NCI-H1436 (cell line): ENCODE data around the gene STUB1.

Source experiments
- DNase-seq: peaks from one replicate; lab custom pipeline; 2025; lab: John Stamatoyannopoulos, UW

The STUB1 gene

DNA sequence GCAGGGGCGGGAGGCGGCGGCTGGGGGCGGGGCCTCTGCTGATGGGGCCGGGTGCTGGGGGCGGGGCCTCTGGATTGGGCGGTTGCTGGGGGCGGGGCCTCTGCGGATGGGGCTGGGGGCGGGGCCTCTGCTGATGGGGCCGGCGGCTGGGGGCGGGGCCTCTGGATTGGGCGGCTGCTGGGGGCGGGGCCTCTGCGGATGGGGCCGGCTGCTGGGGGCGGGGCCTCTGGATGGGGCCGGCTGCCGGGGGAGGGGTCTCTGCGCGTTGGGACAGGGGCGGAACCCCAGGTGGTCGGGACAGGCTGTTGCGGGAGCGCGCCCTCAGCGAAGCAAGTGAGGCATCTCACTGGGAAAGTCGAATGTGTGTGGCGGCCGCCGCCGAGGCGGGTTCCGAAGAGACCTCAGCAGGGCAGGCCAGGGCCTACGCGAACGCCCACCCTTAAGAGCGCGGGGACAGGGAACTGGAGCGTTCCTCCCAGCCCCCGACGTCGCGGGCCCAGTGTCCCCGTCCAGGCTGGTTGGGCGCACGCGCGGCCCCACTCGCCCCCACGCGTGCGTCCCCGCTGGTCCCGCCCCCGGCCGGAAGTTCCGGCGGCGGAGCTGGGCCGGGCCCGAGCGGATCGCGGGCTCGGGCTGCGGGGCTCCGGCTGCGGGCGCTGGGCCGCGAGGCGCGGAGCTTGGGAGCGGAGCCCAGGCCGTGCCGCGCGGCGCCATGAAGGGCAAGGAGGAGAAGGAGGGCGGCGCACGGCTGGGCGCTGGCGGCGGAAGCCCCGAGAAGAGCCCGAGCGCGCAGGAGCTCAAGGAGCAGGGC, at the start of gene STUB1:
Gene STUB1 (plus strand): TSS at position 597 of the 811 bp plus-strand sequence. CDS start 116 bp downstream, at position 713.
- peak; percentile 88 for DNase-seq

DNA sequence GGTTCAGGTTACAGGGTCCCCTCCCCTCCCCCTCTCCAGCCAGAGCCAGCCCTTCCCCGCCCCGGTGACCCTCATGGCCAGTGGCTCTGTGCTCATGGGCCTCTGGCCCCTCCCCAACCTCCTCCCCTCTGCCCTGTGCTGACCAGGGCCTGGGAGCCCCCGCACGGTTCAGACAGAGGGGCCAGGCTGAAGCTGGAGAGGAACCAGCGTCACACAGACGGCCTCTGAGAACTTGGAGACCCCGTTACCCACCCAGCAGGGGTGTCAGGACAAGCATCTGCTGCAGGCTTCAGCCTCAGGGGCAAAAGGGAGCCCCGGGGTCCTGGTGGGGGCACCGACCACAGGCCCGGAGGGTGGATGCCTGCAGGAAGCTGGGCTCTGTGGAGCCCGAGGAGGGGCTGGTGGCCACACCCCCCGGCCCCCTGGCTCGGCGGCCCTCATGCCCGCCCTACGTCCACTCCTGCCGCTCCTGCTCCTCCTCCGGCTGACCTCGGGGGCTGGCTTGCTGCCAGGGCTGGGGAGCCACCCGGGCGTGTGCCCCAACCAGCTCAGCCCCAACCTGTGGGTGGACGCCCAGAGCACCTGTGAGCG, 49.3 kb upstream of the STUB1 start, which contains the start of gene WFIKKN1:
Gene WFIKKN1 (plus strand): TSS at position 171 of the 591 bp plus-strand sequence. CDS start 269 bp downstream, at position 440.
- DNase-seq, result no peak

DNA sequence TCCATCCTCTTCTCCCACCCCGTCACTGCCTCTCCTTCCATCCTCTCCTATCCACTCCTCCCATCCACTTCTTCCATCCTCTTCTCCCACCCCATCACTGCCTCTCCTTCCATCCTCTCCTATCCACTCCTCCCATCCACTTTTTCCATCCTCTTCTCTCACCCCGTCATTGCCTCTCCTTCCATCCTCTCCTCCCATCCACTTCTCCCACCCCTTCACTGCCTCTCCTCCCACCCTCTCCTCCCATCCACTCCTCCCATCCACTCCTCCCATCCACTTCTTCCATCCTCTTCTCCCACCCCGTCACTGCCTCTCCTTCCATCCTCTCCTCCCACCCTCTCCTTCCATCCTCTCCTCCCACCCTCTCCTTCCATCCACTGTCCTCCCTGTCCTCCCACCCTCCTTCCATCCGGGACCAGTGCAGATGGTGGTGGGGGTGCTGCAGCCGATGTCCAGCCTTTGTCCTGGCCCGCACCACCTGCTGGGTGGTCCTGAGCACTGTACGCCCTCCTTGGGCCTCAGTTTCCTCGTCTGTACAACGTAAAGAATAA, 48.3 kb upstream of the STUB1 start:
- DNase-seq, result no peak

DNA sequence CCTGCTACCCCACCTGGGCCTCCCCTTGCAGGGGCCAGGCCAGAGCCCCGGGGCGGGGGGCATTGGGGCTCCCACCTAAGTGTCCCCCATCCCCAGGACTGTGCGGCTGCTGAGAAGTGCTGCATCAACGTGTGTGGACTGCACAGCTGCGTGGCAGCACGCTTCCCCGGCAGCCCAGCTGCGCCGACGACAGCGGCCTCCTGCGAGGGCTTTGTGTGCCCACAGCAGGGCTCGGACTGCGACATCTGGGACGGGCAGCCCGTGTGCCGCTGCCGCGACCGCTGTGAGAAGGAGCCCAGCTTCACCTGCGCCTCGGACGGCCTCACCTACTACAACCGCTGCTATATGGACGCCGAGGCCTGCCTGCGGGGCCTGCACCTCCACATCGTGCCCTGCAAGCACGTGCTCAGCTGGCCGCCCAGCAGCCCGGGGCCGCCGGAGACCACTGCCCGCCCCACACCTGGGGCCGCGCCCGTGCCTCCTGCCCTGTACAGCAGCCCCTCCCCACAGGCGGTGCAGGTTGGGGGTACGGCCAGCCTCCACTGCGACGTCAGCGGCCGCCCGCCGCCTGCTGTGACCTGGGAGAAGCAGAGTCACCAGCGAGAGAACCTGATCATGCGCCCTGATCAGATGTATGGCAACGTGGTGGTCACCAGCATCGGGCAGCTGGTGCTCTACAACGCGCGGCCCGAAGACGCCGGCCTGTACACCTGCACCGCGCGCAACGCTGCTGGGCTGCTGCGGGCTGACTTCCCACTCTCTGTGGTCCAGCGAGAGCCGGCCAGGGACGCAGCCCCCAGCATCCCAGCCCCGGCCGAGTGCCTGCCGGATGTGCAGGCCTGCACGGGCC, 47.5 kb upstream of the STUB1 start:
- no peak for DNase-seq

DNA sequence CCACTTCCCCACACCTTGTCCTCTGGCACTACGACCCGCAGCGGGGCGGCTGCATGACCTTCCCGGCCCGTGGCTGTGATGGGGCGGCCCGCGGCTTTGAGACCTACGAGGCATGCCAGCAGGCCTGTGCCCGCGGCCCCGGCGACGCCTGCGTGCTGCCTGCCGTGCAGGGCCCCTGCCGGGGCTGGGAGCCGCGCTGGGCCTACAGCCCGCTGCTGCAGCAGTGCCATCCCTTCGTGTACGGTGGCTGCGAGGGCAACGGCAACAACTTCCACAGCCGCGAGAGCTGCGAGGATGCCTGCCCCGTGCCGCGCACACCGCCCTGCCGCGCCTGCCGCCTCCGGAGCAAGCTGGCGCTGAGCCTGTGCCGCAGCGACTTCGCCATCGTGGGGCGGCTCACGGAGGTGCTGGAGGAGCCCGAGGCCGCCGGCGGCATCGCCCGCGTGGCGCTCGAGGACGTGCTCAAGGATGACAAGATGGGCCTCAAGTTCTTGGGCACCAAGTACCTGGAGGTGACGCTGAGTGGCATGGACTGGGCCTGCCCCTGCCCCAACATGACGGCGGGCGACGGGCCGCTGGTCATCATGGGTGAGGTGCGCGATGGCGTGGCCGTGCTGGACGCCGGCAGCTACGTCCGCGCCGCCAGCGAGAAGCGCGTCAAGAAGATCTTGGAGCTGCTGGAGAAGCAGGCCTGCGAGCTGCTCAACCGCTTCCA, 46.7 kb upstream of the STUB1 start:
- DNase-seq, result no peak

DNA sequence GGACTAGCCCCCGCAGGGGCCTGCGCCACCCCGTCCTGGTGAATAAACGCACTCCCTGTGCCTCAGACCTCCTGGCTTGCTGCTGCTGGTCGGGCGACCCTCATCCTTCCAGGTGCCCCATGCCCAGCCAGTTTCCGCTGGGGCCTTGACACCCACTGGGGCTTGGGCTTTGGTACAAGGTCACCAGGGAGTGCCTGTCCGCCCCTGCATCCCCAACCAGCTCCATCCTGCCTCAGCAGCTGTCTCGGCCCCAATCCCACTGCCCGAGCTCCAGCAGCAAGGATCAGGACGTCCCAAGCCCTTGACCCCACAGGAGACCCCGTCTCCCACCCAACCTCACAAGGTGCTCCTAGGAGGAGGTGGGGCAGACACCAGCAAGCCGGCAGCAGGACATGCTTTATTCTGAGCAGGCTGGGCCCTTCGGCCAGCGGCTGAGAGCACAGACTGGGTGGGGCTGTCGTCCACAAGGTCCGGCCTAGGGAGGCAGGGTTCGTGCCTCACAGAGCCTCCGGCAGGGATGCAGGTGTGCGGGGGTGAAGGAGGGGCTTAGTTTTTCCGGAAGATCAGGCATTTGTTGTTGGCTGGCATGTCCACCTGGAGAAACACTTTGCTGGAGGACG, 46.0 kb upstream of the STUB1 start:
- no peak for DNase-seq

DNA sequence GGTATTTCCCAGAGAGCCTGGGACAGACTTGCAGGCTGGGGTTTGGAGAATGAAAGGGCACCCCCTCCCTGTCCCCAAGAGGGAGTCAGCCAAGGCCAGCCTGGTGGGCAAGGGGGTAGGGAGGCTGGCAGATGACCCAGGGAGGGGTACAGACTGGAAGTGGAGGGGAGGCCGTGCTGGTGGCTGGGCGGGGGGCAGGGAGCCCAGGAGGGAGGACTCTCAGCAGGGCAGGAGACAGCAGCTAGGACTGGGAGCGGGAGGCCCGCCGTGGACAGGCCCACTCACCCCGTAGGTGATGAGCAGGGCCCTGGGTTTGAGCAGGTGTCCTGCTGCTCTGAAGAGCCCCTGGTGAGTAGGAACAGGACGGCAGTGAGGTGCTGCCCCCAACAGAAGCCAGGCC, 45.2 kb upstream of the STUB1 start:
- no peak for DNase-seq

DNA sequence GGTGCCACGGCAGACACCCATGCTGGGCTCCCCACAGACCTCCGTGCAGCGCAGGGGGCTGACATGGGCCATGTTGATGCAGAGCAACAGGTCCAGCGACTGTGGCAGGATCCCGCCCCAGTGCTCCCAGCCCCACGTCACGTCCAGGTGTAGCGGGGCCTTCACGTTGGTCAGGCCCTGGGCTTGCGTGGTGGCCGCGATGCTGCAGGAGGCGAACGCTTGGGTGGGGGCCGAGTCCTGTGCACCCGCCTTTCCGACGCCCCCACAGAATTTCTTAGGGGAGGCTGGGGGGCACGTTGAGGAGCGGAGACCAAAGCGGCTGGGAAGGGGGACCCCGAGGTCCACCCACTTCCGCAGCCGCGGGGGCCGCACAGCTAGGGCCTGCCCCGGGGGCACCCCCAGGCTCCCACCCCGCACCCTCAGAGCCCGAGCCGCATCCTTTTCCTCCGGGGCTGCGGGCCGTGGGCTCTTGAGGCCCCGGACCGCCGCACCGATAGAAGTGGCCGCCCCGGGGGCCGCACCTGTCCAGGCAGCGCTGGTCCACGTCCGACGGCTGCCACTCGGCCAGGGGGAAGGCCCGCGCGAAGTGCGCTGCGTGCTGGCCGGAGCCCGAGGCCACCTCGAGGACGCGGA, 44.5 kb upstream of the STUB1 start:
- DNase-seq, result no peak

DNA sequence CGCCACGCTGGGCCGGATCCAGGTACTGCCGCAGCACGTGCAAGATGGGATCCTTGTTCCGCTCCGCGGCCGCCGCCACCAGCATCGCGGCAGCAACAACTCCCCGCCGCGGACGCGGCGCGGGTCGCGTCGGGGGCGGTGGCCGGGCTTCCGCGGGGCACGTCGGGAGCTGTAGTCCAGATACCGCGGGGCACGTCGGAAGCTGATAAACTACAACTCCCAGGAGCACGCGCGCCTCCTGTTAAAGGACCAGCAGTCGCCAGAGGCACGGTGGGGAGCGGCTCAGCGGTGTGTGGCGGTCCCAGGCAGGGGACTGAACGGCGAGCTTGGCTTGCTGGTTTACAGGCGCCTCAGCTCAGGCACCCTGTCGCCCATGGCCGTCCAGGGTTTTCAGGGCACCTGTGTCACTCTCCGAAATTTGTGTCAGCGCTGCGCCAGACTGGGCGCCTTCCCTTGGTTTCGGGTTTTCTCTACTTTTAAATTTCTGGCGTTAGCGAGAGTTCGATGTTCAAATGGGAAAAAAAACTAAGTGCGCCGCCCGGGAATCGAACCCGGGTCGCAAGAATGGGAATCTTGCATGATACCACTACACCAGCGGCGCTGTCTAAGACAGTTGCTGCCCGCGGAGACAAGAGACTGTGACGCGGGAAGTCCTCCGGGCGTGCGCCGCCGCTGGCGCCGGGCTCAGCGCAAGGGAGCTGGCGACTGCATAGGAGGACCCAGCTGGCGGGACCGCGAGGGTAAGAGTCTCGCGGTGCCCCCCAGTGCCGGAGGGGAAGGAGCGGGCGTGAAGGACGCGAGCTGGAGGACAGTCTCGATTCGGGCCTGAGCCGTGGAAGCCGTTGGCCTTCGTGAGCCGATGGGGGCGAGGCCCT, 43.8 kb upstream of the STUB1 start, which contains the start of gene METTL26:
Gene METTL26 (minus strand): TSS at position 100 of the 875 bp plus-strand sequence. CDS start 15 bp downstream, at position 85.
- peak; percentile 92 for DNase-seq

DNA sequence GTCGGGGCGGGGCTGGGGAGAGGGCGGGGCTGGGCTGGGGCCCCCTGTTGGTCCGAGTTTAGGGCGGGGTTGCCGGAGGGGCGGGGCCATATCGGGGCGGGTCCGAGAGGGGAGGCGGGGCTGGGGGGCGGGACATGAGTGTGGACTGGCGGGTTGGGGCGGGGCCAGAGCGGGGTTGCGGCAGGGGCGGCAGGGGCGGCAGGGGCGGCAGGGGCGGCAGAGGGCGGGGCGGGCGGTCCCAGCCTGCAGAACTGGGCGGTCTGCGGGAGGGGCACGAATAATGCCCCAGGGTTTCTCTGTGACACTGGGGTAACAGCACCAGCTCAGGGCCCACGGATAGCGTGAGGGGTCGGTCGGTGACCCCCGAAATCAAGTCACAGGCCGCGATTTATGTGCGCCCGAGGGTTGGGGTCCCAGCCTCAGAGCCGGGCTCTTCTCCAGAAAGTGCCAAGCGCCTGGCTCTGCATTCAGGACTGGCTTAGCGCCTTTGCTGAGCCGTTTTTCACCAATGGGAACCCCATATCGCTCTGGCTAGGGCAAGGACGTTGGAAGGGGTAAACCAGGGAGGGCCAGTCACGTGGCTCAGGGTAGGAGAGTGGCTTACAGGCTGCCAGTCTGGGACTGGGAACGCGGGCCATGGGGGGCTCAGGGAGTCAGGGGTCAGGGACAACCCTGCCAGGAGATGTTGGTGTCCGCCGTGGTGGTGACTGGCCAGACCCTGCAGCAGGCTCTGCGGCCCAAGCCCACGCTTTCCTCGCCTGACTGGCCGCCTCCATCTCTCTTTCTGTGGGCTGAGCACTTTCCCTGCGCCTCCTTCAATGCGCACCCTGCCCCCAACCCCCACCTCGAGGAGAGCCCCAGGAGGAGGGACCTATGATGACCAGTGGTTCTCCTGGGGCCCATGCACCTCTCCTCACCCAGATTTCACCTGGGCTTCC, 42.9 kb upstream of the STUB1 start:
- DNase-seq, result peak; percentile 84

DNA sequence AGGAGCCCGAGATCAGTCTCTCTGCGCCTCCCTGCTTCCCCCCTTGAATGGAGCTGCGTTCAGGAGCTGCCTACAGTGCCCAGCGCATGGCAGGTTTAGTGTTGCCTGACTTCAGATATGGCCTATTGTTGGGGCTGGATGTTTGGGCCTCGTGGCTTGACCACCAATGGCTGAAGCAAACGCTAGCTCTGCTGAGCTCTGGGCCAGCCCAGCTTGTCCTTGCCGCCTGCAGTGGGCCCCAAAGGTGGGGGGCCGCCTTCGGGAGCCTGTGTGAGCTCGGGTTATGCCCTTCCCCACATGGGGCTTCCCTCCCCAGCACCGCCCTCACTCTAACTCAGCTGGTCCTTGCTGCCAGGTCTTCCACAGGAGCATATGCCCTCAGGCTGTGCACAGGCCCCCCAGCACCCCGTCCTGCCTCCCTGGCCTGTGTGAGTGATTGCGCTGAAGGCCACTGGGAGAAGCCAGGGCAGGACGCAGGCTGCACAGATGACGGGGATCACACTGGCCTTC, 42.1 kb upstream of the STUB1 start:
- DNase-seq, result no peak

DNA sequence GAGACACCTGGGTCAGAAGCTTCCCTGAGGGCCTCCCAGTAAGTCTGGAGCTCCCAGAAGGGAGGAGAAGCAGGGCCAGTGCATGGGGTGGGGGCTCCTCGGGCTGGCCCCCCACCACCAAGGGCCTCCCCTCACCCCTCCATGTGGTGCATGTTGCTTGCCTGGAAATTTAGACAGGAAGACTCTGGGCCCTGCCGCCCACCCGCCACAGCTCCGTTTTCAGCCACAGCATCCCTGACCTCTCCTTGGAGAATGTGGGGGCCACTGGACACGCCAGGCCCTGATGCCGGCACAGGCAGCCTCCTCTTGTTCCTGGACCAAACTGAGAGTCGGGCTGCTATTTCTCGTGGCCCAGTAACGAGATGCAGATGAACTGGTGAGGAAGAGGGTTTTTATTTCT, 41.4 kb upstream of the STUB1 start:
- no peak for DNase-seq

DNA sequence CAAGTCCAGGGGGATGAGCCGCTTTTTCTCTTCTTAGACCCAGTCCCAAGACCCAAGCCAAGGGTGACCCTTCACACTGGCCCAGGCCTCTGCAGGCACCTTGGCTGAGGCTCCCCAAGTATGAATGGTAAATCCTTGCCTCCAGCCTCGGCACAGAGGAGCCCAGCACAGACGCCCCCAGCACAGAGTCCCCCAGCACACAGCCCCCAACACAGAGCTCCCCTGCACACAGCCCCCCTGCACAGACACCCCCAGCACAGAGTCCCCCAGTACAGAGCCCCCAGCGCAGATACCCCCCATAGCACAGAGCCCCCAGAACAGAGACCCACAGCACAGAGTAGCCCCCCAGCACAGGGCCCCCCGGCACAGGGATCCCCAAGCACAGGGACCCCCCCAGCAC, 39.6 kb upstream of the STUB1 start:
- no peak for DNase-seq

DNA sequence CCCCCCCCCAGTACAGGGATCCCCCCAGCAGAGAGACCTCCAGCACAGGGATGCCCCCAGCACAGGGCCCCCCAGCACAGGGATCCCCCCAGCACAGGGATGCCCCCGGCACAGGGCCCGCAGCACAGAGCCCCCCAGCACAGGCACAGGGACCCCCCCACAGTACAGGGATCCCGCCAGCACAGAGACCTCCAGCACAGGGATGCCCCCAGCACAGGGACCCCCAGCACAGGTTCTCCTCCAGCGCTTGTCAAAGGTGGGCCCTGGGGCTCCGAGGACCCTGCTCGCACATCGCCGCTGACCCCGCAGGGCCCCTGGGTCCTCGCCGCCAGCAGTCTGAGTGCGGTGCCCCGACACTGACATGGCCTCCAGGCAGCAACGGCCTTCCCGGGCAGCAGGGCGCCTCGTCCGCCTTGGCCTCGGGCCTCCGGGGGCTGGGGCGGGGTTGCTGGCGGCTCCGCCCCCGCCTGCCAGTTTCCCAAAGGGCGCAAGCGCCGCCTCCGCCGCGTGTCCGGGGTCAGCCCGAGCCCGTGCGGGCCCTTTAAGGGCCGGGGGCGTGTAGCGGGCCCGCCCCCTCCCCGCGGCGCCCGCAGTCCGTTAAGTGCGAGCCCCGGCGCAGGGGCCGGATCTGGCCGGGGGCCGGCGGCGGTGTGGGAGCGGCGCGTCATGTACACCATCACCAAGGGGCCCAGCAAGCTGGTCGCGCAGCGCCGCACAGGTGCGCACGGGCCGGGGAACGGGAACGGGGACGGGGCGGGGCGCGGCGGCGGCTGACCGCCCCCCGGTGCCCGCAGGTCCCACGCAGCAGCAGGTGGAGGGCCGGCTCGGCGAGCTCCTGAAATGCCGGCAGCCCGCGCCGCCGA, 38.7 kb upstream of the STUB1 start, which contains the start of gene MCRIP2:
Gene MCRIP2 (plus strand): TSS at position 503 of the 863 bp plus-strand sequence. CDS start 164 bp downstream, at position 667.
- no peak for DNase-seq

DNA sequence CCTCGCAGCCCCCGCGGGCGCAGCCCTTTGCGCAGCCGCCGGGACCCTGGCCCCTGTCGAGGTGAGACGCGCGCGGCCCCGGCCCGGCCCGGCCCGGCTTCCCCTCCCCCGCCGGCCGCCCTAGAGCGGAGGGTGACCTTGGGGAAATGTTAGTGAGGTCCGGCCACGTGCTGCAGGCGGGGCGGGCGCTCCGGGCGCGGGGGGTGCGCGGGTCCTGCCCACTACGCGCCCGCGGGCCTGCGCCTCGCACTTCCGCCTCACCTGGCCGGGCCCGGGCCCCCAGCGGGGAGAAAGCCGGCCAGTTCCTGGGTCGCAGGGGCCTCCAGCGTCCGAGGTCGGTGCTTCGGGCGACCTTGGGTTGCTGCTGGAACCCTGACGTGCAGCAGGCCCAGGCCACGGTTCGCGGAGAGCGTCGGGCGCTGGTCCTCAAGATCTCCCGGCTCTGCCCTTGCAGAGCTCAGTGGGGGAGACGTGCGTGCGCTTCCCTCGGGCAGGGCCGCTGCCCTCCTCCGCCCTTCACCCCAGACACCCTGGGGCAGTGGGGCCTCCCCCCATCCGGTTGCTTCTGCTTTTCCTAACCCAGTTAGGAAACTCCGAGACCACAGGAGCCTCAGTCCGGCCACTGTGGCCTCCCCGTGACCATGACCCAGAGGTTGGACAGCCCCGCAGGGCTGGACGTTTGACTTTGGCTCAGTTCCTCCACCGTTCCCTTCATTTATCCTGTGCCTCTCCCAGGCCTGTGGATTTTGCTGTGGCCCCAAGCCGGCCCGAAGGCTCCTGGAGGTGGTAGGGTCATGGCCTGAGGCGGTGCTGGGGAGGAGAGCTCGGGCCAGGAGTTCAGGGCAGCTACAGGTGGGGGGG, 37.8 kb upstream of the STUB1 start:
- no peak for DNase-seq

DNA sequence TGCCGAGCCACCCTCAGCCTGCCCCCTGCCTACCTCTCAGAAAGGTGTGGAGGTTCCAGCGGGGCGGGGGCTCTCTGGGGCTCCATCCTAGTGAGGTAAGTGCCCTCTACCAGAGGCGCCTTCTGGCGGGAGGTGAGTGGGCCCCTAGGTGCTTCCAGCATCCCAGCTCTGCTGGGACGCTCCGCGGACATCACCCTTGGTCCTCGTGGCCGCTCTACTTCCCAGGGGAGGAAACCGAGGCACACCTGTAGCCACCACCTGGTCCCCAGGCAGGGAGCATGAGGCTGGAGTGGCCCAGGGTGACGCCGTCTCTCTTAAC, 37.2 kb upstream of the STUB1 start:
- DNase-seq, result no peak
